SK-N-SH (cell line): ENCODE data around the gene CDC42. TPM values are rescaled to one million over a fixed set of nuclear protein-coding genes. Genes with fewer than 3 reads are reported as not detected.

Experiments used
- CTCF ChIA-PET: fragments of 300-600, 350-600 bp; formaldehyde crosslinking; extraction: SDS; loops from one replicate; lab custom pipeline; 2021; lab: Yijun Ruan, JAX
- POLR2A ChIA-PET: fragments of 350-600 bp; sonication (Branson Sonifier 250); formaldehyde crosslinking; extraction: SDS; loops from one replicate; lab custom pipeline; 2020; ENCODE audit warnings: antibody characterized with exemption, inconsistent platforms; lab: Yijun Ruan, JAX
- DNase-seq: peaks from one replicate; pipeline ENCODE4 v3.0.0; 2012
- H2AFZ ChIP-seq: fragments of 200-600 bp; sonication (generic); 2 replicates; pipeline ENCODE4 v1.8.1; 2016; ENCODE audit warnings: antibody characterized with exemption, mild to moderate bottlenecking, low read depth
- H3F3A ChIP-seq: fragments of 200-600 bp; sonication (generic); replicated peaks from 2 replicates; pipeline ENCODE3; 2016; ENCODE audit warnings: antibody characterized with exemption, mild to moderate bottlenecking; ENCODE audit not compliant: insufficient read depth
- H3K27ac ChIP-seq, 2 experiments: fragments of 200-500 bp in 1 of 2; fragments of 200-600 bp in 1 of 2; sonication (Bioruptor generic) in 1 of 2; sonication (generic), shearing (Covaris generic) in 1 of 2; 2 replicates each; pipeline versions ENCODE4 v1.5.1 to v1.6.1; 2014 to 2016; ENCODE audit warnings: low read depth in 2 of 2, inconsistent platforms in 1 of 2, low read length in 1 of 2, mild to moderate bottlenecking in 1 of 2, mixed read lengths in 1 of 2
- H3K27me3 ChIP-seq: fragments of 200-600 bp; sonication (generic), shearing (Covaris generic); 2 replicates; pipeline ENCODE4 v1.6.1; 2016; ENCODE audit warnings: mixed run types; ENCODE audit not compliant: insufficient read depth
- H3K36me3 ChIP-seq, 2 experiments: fragments of 200-500 bp in 1 of 2; fragments of 200-600 bp in 1 of 2; sonication (Bioruptor generic) in 1 of 2; sonication (generic) in 1 of 2; replicated peaks in 1 of 2; 2 replicates each; pipeline versions ENCODE3 to v1.5.1; 2014 to 2016; ENCODE audit warnings: low read length in 1 of 2, mild to moderate bottlenecking in 1 of 2; ENCODE audit not compliant: insufficient read depth in 2 of 2, control insufficient read depth in 1 of 2
- H3K4me1 ChIP-seq, 2 experiments: fragments of 200-500 bp in 1 of 2; fragments of 200-600 bp in 1 of 2; sonication (Bioruptor generic) in 1 of 2; sonication (generic), shearing (Covaris generic) in 1 of 2; 2 replicates each; pipeline versions ENCODE4 v1.5.1 to v1.6.1; 2014 to 2016; ENCODE audit warnings: low read depth in 1 of 2, low read length in 1 of 2, mixed run types in 1 of 2; ENCODE audit not compliant: insufficient read depth in 2 of 2, control insufficient read depth in 1 of 2
- H3K4me2 ChIP-seq: fragments of 200-600 bp; sonication (generic), shearing (Covaris generic); 2 replicates; pipeline ENCODE4 v1.6.1; 2017; ENCODE audit warnings: mixed run types
- H3K4me3 ChIP-seq, 2 experiments: fragments of 200-500 bp in 1 of 2; fragments of 200-600 bp in 1 of 2; sonication (Bioruptor generic) in 1 of 2; sonication (generic), shearing (Covaris generic) in 1 of 2; 2 replicates each; pipeline versions ENCODE4 v1.5.1 to v1.8.1; 2014 to 2016; ENCODE audit warnings: low read depth in 2 of 2, inconsistent platforms in 1 of 2, low read length in 1 of 2, mild to moderate bottlenecking in 1 of 2, mixed read lengths in 1 of 2, moderate library complexity in 1 of 2
- H3K79me2 ChIP-seq: fragments of 200-600 bp; sonication (generic); 2 replicates; pipeline ENCODE4 v1.8.1; 2017; ENCODE audit warnings: mild to moderate bottlenecking; ENCODE audit not compliant: insufficient read depth
- H3K9ac ChIP-seq: fragments of 200-600 bp; sonication (generic); 2 replicates; pipeline ENCODE4 v1.6.1; 2017; ENCODE audit warnings: mixed run types
- H3K9me2 ChIP-seq: fragments of 200-600 bp; sonication (generic); 2 replicates; pipeline ENCODE4 v1.6.1; 2017; ENCODE audit warnings: mixed run types
- H3K9me3 ChIP-seq: fragments of 200-600 bp; sonication (generic); 2 replicates; pipeline ENCODE4 v1.6.1; 2017; ENCODE audit warnings: mixed run types, mild to moderate bottlenecking, moderate library complexity
- H4K20me1 ChIP-seq: fragments of 200-600 bp; sonication (generic); 2 replicates; pipeline ENCODE4 v1.6.1; 2017; ENCODE audit warnings: mild to moderate bottlenecking, mixed run types; ENCODE audit not compliant: insufficient read depth
- EZH2phosphoT487 ChIP-seq: fragments of 200-600 bp; sonication (generic); IDR thresholded peaks from 2 replicates; pipeline ENCODE4 v1.6.1; 2017; ENCODE audit warnings: low read depth, mixed run types, mild to moderate bottlenecking, antibody characterized with exemption, moderate library complexity, borderline replicate concordance
- FOXJ3 ChIP-seq: sonication (generic); formaldehyde crosslinking; IDR thresholded peaks from 2 replicates; pipeline ENCODE4 v1.5.1; 2020; ENCODE audit warnings: mild to moderate bottlenecking, missing genetic modification reagents
- GABPA ChIP-seq: IDR thresholded peaks from 2 replicates; pipeline ENCODE4 v1.4.0; 2012; ENCODE audit warnings: low read depth, mild to moderate bottlenecking
- MAX ChIP-seq: IDR thresholded peaks from 2 replicates; pipeline ENCODE4 v1.4.0; 2012; ENCODE audit warnings: low read depth
- NFIC ChIP-seq: IDR thresholded peaks from 2 replicates; pipeline ENCODE4 v1.4.0; 2012; ENCODE audit warnings: borderline replicate concordance
- PBX3 ChIP-seq: IDR thresholded peaks from 2 replicates; pipeline ENCODE4; 2012
- RFX5 ChIP-seq: IDR thresholded peaks from 2 replicates; pipeline ENCODE4 v1.6.1; 2012; ENCODE audit warnings: mild to moderate bottlenecking, improper control_type of control experiment, low read length
- RXRA ChIP-seq: IDR thresholded peaks from 2 replicates; pipeline ENCODE4 v1.4.0; 2012; ENCODE audit warnings: low read depth, mild to moderate bottlenecking, borderline replicate concordance
- SIN3A ChIP-seq: IDR thresholded peaks from 2 replicates; pipeline ENCODE4 v1.6.1; 2012; ENCODE audit warnings: low read depth, mild to moderate bottlenecking, low read length, moderate library complexity, borderline replicate concordance
- SMC3 ChIP-seq: IDR thresholded peaks from 2 replicates; pipeline ENCODE4 v1.6.1; 2012; ENCODE audit warnings: low read depth, low read length, improper control_type of control experiment
- USF1 ChIP-seq: IDR thresholded peaks from 2 replicates; pipeline ENCODE4 v1.4.0; 2012; ENCODE audit warnings: low read depth, borderline replicate concordance
- USF2 ChIP-seq: fragments of 150-350 bp; IDR thresholded peaks from 2 replicates; pipeline ENCODE4 v1.6.1; 2017; ENCODE audit warnings: antibody characterized with exemption, low read length, low read depth, borderline replicate concordance
- WGBS: methylation state at CpG from one replicate; pipeline ENCODE4 v1.1.6; 2017; ENCODE audit warnings: low lambda C conversion rate; 5-methylcytosine and 5-hydroxymethylcytosine counted together
- polyA plus RNA-seq, 3 experiments: library from polyadenylated mRNA; depleted of rRNA; stranded (reverse); fragments of >200 nt; gene quantifications; 2 replicates each; pipeline ENCODE4 v1.2.3, GENCODE V29; 2012

CDC42 gene
- polyA plus RNA-seq, 1 of the 3 experiments (the other 2 are of a cell fraction), result 113 TPM

- peak; percentile 22 for DNase-seq
- Histone ChIP-seq H2AFZ (no peak overlapping the region), H3K27ac (no peak overlapping the region; a peak in 1 of 4 replicates), H3K4me1 (peaks cover 0 to 57% of the 10 kb centered on the region in 2 experiments; a peak in 1 of 4 replicates), H3K9me3 (no peaks in the 10 kb centered on the region), H3K9me2 (no peaks in the 10 kb centered on the region), H3K79me2 (peaks cover 17% of the 10 kb centered on the region; the same call in 1 of the 2 replicates), H4K20me1 (peaks cover 92% of the 10 kb centered on the region), H3F3A (no peaks in the 10 kb centered on the region), H3K4me3 (no peak overlapping the region), H3K27me3 (no peaks in the 10 kb centered on the region), H3K4me2 (no peak overlapping the region), H3K9ac (no peak overlapping the region), H3K36me3 (peaks cover 18 to 20% of the 10 kb centered on the region in 2 experiments)
- POLR2A ChIA-PET, result interaction anchor here (0.6 to 1.4 kb wide), 2 partner anchors 12 to 52 kb away, joined by 3 read pairs; no protein-coding TSS in a partner anchor
- TF ChIP-seq PBX3, result no peak
- peak; percentile 27; the same call in 1 of the 2 replicates for TF ChIP-seq NFIC
- TF ChIP-seq FOXJ3 (CRISPR knock-in tag), result no peak
- no peak for TF ChIP-seq USF2
- TF ChIP-seq SMC3, result no peak
- TF ChIP-seq MAX, result no peak
- TF ChIP-seq RXRA, result no peak
- TF ChIP-seq EZH2phosphoT487, result no peak
- 95% methylated on average over 4 of the region's 5 CpGs for WGBS
- CTCF ChIA-PET, result interaction anchor here (0.8 to 2.1 kb wide), 4 partner anchors 9 to 14 kb away, joined by 3 to 9 read pairs (median 4); no protein-coding TSS in a partner anchor
Measured at GRCh38 chr1:22117851-22118250, 65.3 kb downstream of the CDC42 start.

- H3K27me3 ChIP-seq, result no peaks in the 10 kb centered on the region
- no peak overlapping the region for H3K27ac ChIP-seq
- peaks cover 11% of the 10 kb centered on the region; the same call in 1 of the 2 replicates for H3K79me2 ChIP-seq
- H3K4me3 ChIP-seq, result no peak overlapping the region
- peaks cover 13 to 17% of the 10 kb centered on the region in 2 experiments for H3K36me3 ChIP-seq
- no peaks in the 10 kb centered on the region for H3K9me2 ChIP-seq
- no peak for TF ChIP-seq RFX5
- TF ChIP-seq SIN3A, result no peak
- no peak for TF ChIP-seq SMC3
- no peak for TF ChIP-seq PBX3
- TF ChIP-seq GABPA, result no peak
- TF ChIP-seq USF1, result no peak
- TF ChIP-seq USF2, result no peak
- no peak for DNase-seq
- CTCF ChIA-PET, result interaction anchor here (2.1 kb wide), 1 partner anchor 13 kb away, joined by 9 read pairs; no protein-coding TSS in a partner anchor
- H4K20me1 ChIP-seq, result peaks cover 92% of the 10 kb centered on the region
- WGBS, result 98% methylated on average over 4 of the region's 8 CpGs
- H3F3A ChIP-seq, result no peaks in the 10 kb centered on the region
- peaks cover 0 to 58% of the 10 kb centered on the region in 2 experiments; a peak in 1 of 4 replicates for H3K4me1 ChIP-seq
- H3K9ac ChIP-seq, result no peak overlapping the region
- POLR2A ChIA-PET, result interaction anchor here (1.4 kb wide), 1 partner anchor 13 kb away, joined by 3 read pairs; no protein-coding TSS in a partner anchor
- no peak overlapping the region for H2AFZ ChIP-seq
- no peak overlapping the region for H3K4me2 ChIP-seq
- no peaks in the 10 kb centered on the region for H3K9me3 ChIP-seq
Measured at GRCh38 chr1:22118291-22118992, 65.9 kb downstream of the CDC42 start.
